ENCODE results near the gene MRGPRE.

The MRGPRE gene

GRCh38 chr11:3188496-3189195 lies 43.6 kb downstream of the MRGPRE start:
- no peak overlapping the region for H3K4me3 ChIP-seq (replicated peaks; ENCODE audit: low read depth, low read length)
- DNase-seq (ENCODE audit: extremely low read depth, low read depth), result no peak
- TF ChIP-seq, protein P1, sequence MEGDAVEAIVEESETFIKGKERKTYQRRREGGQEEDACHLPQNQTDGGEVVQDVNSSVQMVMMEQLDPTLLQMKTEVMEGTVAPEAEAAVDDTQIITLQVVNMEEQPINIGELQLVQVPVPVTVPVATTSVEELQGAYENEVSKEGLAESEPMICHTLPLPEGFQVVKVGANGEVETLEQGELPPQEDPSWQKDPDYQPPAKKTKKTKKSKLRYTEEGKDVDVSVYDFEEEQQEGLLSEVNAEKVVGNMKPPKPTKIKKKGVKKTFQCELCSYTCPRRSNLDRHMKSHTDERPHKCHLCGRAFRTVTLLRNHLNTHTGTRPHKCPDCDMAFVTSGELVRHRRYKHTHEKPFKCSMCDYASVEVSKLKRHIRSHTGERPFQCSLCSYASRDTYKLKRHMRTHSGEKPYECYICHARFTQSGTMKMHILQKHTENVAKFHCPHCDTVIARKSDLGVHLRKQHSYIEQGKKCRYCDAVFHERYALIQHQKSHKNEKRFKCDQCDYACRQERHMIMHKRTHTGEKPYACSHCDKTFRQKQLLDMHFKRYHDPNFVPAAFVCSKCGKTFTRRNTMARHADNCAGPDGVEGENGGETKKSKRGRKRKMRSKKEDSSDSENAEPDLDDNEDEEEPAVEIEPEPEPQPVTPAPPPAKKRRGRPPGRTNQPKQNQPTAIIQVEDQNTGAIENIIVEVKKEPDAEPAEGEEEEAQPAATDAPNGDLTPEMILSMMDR (IDR thresholded peaks at IDR 0.05; ENCODE audit: low read depth, low read length, missing control alignments), result no peak

DNA sequence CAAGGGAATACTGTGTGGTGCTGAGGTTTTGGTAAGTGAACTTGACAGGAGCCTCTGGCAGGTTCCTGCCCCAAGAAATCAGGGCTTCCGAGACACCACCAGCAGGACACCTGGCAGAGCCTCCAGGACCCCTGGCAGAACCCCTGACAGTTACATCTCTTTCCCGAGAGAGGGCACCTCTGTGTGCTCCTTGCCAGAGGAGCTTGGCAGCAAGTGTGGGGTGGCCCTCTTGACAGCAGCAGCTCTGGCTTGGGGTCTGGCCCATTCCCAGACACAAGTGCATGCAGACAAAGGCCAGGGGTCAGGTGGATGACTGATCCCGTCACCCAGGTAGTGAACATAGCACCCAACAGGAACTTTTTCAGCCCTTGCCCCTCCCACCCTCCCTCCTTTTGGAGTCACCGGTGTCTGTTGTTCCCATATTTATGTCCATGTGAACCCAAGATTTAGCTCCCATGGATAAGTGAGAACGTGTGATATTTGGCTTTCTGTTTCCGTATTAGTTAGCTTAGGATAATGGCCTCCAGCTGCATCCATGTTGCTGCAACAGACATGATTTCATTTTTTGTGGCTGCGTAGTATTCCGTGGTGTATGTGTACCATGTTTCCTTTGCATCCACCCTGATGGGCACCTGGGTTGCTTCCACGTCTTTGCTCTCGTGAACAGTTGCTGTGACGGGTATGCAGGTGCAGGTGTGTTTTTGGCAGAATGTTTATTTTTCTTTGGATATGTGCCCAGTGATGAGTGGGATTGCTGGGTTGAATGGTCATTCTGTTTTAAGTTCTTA lies 45.9 kb downstream of the MRGPRE start:
- DNase-seq (ENCODE audit: extremely low read depth, low read depth), result no peak
- TF ChIP-seq, protein P1 (IDR thresholded peaks at IDR 0.05; ENCODE audit: low read depth, low read length, missing control alignments), result no peak
- no peak overlapping the region for H3K4me3 ChIP-seq (replicated peaks; ENCODE audit: low read depth, low read length)

DNA sequence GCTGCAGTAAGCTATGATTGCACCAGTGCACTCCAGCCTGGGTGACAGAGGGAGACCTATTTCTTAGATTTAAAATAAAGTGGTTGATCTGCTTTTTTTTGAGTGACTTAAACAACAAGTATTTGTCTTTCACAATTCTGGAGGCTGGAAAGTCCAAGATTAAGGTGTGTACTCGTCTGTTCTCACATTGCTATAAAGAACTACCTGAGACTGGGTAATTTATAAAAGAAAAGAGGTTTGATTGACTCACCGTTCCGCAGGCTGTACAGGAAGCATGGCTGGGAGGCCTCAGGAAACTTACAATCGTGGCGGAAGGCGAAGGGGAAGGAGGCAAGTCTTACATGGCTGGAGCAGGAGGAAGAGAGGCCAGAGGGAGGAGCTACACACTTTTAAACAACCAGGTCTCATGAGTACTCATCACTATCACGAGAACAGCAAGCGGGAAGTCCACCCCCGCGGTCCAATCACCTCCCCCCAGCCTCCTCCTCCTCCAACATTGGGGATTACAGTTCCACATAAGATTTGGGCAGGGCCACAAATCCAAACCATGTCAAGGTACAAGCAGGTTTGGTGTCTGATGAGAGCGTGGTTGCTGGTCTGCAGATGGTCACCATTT lies 47.4 kb downstream of the MRGPRE start:
- TF ChIP-seq, protein P1 (IDR thresholded peaks at IDR 0.05; ENCODE audit: low read depth, low read length, missing control alignments), result no peak
- DNase-seq (ENCODE audit: extremely low read depth, low read depth), result no peak
- H3K4me3 ChIP-seq (replicated peaks; ENCODE audit: low read depth, low read length), result no peak overlapping the region

DNA sequence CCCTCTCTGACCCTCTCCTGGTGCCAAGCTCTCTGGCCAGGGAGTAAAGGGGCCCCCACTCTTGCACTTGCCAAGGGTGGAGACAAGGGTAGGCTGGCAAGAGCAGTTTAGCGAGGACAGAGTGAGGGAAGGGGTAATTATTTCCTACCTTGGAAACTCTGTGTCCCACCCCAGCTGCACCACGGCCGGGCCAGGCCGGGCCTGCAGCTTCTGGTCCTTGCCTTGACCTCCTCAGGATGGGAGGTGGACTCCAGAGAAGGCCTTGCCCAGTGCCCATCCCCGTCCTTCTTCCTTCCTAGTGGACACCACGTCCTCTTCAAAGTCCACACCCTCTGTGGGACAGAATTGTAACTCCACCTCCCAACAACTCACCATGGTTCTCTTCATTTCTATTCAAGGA lies 48.7 kb downstream of the MRGPRE start:
- TF ChIP-seq, protein P1 (IDR thresholded peaks at IDR 0.05; ENCODE audit: low read depth, low read length, missing control alignments), result no peak
- no peak overlapping the region for H3K4me3 ChIP-seq (replicated peaks; ENCODE audit: low read depth, low read length)
- no peak for DNase-seq (ENCODE audit: extremely low read depth, low read depth)

DNA sequence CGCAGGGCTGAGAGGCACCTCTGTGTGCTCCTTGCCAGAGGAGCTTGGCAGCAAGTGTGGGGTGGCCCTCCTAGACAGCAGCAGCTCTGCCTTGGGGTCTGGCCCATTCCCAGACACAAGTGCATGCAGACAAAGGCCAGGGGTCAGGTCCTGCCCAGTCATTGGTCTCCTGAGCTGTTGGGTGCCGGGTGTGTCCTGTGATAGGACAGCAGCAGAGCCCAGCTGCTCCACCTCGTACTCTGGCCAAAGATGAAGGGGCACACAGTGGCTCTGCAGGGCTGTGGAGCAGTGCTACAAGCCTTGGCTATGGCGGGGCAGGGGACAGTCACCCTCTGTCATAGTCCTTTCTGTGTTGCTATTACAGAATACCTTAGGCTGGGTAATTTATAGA lies 49.8 kb downstream of the MRGPRE start:
- H3K4me3 ChIP-seq (replicated peaks; ENCODE audit: low read depth, low read length), result no peak overlapping the region
- TF ChIP-seq, protein P1 (IDR thresholded peaks at IDR 0.05; ENCODE audit: low read depth, low read length, missing control alignments), result no peak
- DNase-seq (ENCODE audit: extremely low read depth, low read depth), result no peak

DNA sequence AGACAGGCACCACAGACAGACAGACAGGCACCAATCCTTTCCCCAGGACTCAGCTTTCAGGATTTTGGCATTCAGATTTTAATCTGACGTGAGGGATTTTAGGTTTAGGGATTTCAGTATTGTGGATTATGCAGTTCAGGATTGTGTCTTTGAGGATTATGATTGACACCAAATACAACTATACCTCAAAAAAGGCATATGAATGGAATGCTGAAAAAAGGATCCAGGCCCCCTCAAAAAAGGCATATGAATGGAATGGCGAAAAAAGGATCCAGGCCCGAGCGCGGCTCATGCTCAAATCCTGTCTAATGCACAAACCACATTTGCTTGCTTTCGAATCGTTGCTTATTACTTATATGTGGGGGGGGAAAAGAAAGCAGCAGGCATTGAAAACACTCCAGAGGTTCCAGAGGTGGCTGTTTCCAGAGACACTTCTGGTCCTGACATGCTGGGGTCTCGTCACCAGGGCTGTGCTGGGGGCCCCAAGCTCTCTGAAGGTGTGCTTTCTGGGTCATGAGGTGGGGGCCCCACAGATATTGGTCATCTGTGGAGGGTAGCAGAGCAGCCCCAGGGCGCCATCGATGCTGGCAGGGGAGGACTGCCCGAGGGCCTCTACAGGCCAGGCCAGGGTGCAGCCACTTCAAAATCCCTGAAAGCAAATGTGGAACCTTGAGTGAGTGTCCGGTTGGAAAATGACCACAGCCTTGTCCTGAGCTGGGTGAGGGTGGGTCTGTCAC lies 50.3 kb downstream of the MRGPRE start:
- DNase-seq (ENCODE audit: extremely low read depth, low read depth), result no peak
- TF ChIP-seq, protein P1 (IDR thresholded peaks at IDR 0.05; ENCODE audit: low read depth, low read length, missing control alignments), result no peak
- no peak overlapping the region for H3K4me3 ChIP-seq (replicated peaks; ENCODE audit: low read depth, low read length)

All from HFF-Myc (cell line).